GM19035 (cell line): ENCODE results near the gene RNF44.
"Not testable (repeated sequence)": the region's sequence is repeated elsewhere in the genome, so short reads cannot be mapped to it uniquely, and the experiment has no call there.

Source experiments
- ATAC-seq: cut with Tn5 transposase; IDR thresholded peaks from one replicate; pipeline ENCODE4 v1.9.1; 2021; ENCODE audit not compliant: unreplicated experiment

RNF44 gene

DNA sequence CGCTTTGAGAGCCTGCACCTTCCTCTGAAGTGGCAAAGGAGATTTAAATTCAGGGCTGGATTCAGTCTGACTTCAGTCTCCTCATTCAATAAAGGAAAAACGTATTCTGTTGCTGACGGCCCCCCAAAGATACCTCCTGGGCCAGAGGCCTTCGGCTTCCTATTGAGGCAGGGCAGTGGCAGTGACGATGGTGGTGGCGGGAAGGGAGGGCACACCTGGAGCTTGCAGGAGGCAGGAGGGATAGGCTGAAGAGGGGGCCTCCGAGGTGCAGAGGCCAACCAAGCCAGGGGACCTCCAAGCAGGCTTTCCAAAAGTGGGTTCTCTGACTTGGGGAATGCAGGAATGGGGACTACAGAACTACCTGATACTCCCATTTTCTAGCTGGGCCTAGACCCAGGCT is 15.9 kb downstream of the RNF44 start:
- no peak for ATAC-seq

DNA sequence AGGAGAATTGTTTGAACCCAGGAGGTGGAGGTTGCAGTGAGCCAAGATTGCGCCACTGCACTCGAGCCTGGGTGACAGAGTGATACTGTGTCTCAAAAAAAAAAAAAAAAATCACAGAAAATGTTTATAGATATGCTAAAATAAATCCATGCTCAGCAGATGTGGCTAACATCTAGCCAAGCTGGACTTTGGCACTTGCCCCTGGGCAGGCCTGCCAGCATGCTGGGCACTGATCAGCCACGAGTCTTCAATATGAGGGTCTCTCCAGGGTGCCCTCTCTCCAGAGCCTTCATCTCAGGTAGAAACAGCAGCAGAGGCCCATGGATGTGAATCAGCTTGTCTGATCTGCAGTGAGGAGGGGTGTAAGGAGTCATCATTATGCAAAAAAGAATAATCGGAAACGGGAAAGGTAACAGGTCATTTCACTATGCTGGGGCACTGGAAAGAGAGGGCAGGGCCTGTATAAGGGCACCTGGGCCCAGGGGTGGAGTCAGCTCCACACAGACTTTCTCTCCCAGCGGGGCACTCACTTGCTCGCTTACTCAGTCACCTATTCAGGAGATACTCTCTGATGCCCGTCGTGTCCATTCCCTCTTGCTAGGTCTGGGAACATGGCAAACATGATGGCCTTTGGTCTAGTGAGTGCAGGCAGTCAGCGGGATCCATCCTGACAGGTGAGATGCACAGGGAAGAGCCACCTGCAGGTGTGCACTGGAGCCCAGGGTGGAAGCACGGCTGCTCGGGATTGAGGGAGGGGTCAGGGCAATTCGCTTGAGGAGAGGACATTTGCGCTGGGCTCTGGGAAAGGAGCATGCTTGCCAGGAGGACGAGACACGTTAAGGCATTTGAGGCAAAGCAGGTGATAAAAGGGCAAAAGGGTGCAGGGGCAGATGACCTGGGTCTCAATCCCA is 17.1 kb downstream of the RNF44 start:
- no peak for ATAC-seq

DNA sequence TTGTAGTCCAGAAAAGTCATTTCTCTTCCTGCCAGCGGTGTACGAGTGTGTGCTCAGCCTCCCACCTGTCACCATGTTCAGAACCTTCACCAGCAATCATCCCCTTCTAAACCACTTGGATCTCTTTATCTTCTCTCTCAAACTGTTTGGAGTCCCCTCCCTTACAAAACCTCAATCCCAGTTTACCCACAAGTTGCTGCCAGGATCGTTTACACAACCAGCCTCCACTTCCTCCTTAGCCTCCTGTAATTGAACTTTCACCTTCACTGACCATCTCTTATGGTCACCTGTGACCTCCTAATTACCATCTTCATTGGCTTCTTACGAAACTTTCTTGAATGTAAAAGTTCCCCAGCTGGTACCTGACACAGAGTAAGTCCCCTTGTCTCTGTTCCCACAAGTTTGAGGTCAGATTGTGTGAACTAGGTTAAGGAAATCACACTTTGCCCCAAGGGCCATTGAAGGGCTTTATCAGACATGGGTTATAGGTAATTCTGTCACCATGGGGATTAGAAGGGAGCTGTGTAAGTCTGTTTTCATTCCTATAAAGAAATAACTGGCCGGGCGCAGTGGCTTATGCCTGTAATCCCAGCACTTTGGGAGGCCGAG is 20.0 kb downstream of the RNF44 start:
- no peak for ATAC-seq

DNA sequence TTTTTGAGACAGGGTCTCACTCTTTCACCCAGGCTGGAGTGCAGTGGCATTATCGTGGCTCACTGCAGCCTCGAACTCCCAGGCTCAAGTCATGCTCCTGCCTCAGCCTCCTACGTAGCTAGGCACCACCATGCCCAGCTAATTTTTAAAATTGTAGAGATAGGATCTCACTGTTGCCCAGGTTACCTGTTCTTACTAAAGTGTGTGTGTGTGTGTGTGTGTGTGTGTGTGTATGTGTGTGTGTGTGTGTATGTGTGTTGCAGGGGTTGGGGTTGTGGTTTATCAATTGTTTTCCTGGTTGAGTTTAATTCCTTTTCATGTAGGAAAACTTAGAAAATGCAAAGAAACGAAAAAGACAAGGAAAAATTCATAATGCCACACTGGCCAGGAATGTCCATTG is 21.8 kb downstream of the RNF44 start:
- no peak for ATAC-seq

DNA sequence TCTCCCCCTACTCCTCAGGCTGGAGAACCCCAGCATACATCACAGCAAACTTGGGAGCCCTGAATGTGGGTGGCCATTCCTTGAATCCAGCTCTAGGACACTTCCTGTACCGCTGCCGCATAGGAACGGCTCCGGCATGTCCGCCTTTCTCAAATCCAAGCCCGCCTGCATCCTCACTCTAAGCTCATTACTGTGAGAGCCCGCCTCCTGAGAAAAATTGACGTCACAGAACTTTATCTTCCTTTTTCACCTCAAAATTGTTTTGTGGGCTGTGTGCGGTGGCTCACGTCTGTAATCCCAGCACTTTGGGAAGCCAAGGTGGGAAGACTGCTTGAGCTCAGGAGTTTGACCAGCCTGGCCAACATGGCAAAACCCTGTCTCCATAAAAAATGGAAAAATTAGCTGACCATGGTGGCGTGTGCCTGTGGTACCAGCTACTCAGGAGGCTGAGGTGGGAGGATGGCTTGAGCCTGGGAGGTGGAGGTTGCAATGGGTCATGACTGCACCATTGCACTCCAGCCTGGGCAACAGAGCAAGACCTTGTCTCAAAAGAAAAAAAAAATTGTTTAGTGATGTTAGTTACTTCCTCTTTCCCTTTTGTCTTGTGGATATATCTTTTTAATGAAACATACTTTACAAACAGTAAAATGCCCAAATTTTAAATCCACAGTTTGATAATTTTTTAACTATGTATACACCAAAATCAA is 22.8 kb downstream of the RNF44 start:
- no peak for ATAC-seq

DNA sequence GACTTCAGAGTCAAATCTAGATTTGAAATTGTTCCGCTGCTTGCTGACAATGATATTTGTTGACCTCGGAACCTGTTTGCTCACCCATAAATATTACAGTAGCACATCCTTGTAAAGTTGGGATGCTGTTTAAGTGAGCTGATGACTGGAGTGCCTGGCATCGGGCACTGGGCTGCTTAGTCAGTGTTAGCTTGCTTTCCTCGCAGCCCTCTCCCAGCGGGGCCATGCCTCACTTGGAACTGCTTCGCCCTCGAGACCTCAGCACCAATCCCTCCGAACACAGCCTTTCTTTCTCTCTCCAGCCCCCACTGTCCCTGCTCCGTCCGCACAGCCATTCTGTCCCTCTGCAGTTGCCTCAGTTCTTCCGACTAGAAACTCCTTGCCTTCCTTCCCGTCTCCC is 23.4 kb downstream of the RNF44 start:
- no peak for ATAC-seq

DNA sequence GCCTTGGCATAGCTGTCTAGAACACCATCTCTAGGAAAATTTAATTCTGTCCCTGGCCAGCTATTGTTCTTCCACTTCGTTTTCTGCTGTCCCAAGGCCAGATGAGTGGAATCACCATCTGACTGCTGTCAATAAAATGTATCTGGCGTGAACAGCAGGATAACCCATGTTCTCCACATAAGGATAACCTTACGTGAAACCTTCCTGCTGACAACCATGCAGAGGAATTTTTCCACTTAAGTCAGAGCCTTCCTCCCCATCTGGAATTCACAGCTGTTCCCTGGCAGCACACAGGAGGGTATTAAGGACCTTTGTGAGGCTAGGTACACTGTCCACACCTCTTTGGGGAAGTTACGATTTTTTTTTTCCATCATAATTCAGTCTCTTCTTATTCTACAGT is 28.6 kb downstream of the RNF44 start:
- no peak for ATAC-seq

DNA sequence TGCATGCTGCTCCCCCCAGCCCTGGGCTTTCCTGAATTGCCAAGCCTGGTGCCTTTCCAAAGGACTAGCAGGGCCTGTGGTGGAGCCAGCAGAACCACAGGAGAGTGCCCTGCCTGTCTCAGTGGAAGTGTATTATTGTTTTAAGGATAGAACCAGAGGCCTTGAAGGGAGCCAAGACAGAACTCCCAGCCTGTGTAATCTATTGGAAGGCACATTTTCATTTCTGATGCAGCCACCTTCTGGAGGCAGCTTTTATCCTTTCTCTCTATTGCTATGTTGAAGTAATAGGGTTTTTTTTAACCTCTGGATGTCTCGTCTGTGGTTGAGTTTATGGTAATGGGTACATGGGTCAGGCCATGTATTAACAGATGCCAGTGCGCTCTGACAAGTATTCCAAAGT is 29.3 kb downstream of the RNF44 start:
- ATAC-seq = no peak

DNA sequence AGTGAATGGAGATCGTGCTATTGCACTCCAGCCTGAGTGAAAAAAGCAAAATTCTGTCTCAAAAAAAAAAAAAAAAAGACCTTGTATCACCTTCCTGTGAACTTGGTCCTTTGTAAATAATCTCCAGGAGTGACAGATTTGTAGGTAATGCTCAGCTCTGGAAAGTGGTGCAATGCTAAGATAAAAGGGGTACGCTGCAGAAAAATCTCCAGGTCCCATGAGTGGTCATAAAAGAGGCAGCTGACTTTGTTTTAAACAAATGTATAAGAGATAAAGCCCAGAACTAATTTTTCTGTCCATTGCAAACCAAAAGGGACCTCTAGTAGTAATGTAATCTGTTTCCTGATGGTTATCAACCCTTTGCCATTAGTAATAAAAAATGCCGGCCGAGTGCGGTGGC is 33.7 kb downstream of the RNF44 start:
- no peak for ATAC-seq

DNA sequence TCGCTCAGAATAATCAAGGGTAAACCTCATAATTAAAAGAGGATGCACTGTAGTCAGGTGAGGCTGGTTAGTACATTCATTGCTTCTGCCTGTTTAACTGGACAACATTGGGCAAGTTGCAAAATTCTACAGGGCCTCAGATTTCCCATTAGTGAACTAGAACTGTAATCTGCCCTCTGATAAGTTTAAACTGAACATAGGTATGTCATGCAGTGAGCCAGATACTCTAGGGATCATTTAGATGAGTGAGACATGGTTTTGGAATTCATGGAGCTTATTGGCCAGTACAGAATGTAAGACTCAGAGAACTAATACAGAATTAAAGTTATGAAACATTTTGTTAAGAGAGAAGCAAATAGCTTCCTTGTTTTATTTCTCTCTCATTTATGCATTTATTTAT is 35.9 kb downstream of the RNF44 start:
- no peak for ATAC-seq

DNA sequence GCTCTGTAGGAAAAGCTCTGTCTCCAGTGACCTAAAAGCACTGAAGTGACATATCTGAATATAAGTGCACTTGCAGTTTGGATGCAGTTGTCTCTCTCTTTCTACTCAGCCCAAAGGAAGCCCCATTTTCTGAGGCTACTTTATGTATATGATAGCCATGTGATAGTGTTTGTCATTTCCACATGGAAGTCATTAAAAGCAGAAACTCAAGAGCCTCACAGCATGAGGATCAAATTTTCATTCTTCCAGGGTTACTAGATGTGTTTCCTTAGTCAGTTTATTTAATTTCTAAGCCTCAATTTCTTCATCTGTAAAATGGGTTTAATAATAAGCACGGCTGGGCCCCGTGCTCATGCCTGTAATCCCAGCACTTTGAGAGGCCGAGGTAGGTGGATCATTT is 36.7 kb downstream of the RNF44 start:
- ATAC-seq = no peak

DNA sequence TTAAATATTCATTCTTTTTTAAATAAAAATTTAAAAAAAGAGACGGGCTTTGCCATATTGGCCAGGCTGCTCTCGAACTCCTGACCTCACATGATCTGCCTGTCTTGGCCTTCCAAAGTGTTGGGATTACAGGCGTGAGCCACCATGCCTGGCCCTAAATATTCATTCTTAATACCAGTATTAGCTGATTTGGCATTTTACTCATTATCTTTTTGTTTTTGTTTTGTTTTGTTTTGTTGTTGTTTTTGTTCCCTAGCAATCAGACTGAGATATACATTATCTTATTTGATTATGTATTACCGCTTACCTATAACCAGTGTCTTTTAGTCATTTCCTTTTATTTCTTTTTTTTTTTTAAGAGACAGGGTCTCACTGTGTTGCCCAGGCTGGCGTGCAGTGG is 37.9 kb downstream of the RNF44 start:
- no peak for ATAC-seq

DNA sequence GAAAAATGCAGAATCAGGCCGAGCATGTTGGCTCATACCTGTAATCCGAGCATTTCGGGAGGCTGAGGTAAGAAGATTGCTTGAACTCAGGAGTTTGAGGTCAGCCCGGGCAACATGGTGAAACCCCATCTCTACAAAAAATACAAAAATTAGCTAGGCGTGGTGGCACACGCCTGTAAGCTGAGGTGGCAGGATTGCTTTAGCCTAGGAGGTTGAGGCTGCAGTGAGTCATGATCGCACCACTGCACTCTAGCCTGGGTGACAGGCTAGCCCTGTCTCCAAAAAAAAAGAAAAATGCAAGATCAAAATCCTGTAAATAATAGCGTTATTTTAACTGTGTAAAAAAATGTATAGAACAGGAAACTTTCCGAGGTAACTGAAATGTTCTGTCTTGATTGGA is 39.4 kb downstream of the RNF44 start:
- ATAC-seq = no peak

DNA sequence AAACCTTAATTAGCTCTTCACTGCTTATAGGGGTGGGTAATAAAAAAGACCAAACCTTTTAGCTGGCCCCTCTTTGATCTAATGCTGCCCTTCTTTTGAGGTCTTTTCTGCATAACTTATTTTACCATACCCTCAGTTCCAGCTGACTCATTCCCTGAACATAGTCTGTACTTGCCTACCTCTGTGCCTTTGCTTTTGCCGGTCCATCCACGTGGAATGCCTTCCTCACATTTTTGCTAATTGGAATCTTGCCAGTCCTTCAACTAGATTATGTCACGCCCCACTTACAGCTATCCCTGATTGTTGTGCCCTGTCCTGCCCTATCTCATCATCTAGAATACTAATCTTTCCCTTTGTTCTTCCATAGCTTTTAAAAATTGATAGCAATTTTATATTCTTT is 44.8 kb downstream of the RNF44 start:
- no peak for ATAC-seq

DNA sequence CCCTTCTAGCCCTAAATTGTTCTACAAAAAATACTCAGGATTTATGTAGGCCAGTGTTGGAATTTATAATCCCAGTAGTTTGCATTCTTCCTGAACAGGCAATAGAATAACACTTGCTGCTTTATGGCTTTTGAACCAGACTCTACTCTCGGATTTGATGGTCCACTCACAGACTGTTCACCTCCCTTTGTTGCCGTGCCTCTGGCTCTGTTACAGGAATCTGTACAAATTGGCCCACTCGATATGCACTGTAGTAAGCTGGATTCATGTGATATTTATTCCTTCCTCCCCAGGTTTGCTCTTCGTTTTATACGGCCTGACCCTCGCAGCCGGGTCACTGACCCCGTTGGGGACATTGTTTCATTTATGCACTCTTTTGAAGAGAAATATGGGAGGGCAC is 45.3 kb downstream of the RNF44 start:
- ATAC-seq = no peak

DNA sequence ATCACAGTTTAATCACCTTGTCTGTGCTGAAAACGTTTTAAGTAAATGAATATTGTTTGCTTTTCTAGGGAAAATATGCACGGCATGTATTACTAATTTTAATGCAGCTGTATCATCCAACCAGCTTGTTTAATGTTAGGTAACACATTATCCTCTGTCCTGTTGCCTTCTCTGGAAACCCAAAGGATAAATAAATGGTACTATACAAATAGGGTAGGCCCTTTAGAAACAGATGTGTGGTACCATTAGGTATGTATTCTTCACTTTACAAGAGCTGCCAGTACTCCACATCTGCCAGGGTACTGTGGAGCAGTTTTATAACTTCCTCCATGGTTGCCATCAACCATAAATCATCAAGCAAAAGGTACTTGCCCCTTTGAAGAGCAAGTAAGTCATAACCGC is 46.1 kb downstream of the RNF44 start:
- no peak for ATAC-seq

DNA sequence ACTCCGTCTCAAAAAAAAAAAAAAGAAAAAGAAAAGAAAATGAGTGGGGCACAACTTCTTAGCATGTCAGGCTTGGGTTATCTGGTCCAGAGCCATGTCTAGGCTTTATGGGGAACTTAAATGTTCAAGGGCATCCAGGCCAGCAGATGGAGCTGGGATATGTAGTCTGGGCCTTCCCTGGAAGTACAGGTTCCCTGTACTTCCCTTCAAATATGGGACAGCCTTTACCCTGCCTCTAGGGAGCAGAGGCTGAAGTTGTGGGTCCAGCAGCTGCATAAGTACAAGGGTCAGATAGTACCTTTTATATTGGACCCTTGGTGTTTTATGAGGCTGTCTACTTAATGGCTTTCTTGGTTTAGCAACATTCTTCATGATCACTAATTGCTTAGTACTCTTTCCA is 46.9 kb downstream of the RNF44 start:
- ATAC-seq = no peak

DNA sequence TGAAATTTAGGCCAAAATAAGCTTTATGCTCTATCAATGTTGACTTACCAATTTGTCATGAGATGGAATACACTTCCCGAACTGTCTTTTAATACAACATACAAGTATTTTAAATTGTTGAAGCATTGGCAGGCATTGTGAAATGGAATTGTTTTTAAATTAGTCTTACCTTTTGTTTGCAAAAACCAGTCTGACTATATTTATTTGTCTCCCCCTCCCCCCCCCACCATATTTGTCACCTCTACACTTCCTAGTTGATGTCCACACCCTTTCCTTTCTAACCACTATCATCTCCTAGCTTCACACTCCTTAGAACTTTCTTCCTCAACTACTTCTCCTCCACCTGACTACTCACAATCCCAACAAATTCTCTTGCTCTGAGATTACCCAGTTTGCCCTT is 48.1 kb downstream of the RNF44 start:
- ATAC-seq = no peak

DNA sequence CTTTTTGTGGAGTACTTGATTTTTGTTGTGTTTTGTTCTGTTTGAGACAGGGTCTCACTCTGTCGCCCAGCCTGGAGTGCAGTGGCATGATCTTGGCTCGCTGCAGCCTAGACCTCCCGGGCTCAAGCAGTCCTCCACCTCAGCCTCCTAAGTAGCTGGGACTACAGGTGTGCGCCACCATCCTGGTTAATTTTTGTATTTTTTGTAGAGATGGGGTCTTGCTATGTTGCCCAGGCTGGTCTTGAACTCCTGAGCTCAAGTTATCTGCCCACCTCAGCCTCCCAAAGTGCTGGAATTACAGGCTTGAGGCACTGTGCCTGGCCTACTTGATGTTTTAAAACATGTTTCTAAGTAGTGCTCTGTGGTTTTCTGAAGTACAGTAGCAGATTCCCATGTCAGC is 50.0 kb downstream of the RNF44 start:
- ATAC-seq = not testable (repeated sequence)

DNA sequence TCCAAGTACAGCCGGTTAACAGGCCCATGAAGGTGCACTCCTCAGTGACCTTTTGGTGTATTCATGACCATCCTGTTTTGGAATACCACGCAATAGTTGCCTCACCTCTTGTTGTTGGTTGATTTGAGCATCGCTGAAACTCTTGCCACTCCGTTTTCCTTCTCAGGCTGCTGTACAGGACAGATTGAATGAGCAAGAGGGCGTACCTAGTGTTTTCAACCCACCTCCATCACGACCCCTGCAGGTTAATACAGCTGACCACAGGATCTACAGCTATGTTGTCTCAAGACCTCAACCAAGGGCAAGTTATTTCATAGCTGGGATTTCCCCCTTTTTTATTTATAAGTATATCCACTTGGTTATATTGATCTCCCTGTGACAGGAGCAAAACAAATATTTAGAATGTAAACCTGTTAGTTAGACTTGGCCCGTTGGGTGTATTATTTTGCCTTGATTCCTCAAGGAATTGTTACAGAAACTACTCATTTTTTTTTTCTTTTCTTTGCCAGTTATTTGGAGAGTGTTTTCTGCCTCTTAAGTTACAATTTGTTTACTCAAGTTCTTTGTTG is 50.9 kb downstream of the RNF44 start:
- no peak for ATAC-seq

DNA sequence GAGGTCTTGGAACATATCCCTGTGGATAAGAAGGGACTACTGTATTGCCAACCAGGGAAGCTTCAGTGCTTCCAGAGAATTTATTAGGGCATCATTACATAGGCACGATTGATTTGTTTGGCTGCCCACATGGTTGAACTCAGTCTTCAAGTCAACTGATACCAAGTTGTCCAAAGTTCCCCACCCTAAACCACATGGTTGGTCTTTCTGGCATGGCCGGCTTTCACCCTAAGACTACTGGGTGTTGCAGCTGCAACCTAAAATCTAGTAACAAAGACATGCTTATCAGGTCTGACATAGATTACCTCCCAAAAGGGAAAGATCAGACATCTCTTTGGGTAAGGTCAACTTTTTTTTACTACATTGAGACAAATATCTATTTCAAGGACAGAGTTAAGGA is 52.0 kb downstream of the RNF44 start:
- ATAC-seq = no peak

DNA sequence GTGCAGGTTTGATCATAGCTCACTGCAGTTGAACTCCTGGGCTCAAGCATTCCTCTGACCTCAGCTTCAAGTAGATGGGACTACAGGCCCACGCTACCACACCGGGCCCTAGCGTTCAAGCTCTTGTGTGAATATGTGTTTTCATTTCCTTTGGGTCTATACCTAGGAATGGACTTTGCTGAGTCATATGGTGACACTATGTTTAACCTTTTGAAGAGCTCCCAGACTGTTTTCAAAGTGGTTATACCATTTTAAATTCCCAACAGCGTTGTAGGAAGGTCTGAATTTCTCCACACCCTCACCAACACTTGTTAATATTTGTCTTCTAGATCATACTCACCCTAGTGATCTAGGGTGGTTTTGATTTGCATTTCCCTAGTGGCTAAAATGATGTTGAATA is 55.5 kb downstream of the RNF44 start:
- ATAC-seq = no peak
